ENCODE data around the gene LDLRAD4.

DNA sequence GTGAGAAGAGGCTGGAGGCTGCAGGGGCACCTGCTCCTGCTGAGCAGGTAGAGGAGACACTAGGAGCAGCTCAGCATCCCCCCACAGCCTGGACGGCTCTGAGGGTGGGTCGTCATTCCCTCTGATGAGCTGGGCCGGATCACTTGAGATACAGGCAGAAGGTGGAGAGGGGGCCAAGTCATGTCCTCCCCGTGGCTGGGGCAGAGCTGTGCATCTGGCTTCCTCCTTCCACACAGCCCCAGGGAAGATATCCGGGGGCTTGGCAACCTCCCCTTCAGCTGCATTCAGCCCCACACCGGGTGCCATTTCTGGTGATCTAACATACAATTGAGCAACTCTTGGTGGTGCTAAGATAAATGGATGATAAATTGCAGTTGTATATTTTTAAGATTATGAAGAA is 236.9 kb downstream of the LDLRAD4 start:
- TF ChIP-seq CTCF (IDR thresholded peaks at IDR 0.05), result no peak
- TF ChIP-seq POLR2A (IDR thresholded peaks at IDR 0.05), result no peak

All from lower leg skin (tissue), 3 donors.